K562 (cell line): ENCODE results near the gene SHTN1. TPM values are rescaled to one million over a fixed set of nuclear protein-coding genes. Genes with fewer than 3 reads are reported as not detected.

ENCODE experiments used
- ATAC-seq: fragments of 200-7000 bp; cut with Tn5 transposase; 3 replicates; pipeline ENCODE4 v1.9.1; 2020; ENCODE audit warnings: moderate library complexity
- BruUV-seq: library from RNA; stranded (reverse); fragments of 400-500 nt; replicated peaks from 2 replicates; lab custom pipeline; 2021; lab: Mats Ljungman, UMichigan
- CTCF ChIA-PET: fragments of 300-600 bp; formaldehyde crosslinking; extraction: SDS; loops from one replicate; lab custom pipeline; 2021; ENCODE audit warnings: low intra/inter-chr PET ratio; lab: Yijun Ruan, JAX
- POLR2A ChIA-PET: fragments of 300-600, 350-650 bp; sonication (Branson Sonifier 250); formaldehyde crosslinking; extraction: SDS; loops from one replicate; lab custom pipeline; 2021; ENCODE audit warnings: antibody characterized with exemption, inconsistent platforms; lab: Yijun Ruan, JAX
- DNase-seq, 4 experiments: peaks; one replicate each; pipeline versions ENCODE4 v3.0.0 to v3.0.0-alpha.2; 2011 to 2018; ENCODE audit warnings: low spot score in 3 of 4, mixed read lengths in 3 of 4; ENCODE audit errors: extremely low read depth in 1 of 4
- FAIRE-seq: peaks from 2 replicates; lab custom pipeline; 2011; peaks lifted over from hg19 to GRCh38; lab: Jason Lieb, UNC
- H2AFZ ChIP-seq: 2 replicates; pipeline ENCODE4 v1.6.0; 2011; ENCODE audit warnings: low read depth, low read length, control low read depth, inconsistent platforms
- H3K27ac ChIP-seq: fragments of 200-600 bp; 3 replicates; pipeline ENCODE4 v1.8.0; 2011; ENCODE audit warnings: low read depth, mild to moderate bottlenecking, control low read depth, inconsistent platforms, low read length, moderate library complexity, mixed read lengths; ENCODE audit errors: extremely low read depth
- H3K27me3 ChIP-seq, 2 experiments: fragments of 300-600 bp in 1 of 2; 2 replicates in 1 of 2; 3 replicates in 1 of 2; pipeline versions ENCODE4 v1.6.0 to v1.8.0; 2011; ENCODE audit warnings: inconsistent platforms in 2 of 2, low read length in 2 of 2, mild to moderate bottlenecking in 1 of 2, mixed read lengths in 1 of 2, moderate library complexity in 1 of 2; ENCODE audit not compliant: control insufficient read depth in 2 of 2, insufficient read depth in 2 of 2
- H3K36me3 ChIP-seq: fragments of 300-600 bp; 3 replicates; pipeline ENCODE4 v1.8.0; 2011; ENCODE audit warnings: mild to moderate bottlenecking, low read length, inconsistent platforms; ENCODE audit not compliant: control insufficient read depth, insufficient read depth
- H3K4me1 ChIP-seq, 2 experiments: fragments of 200-600 bp in 1 of 2; replicated peaks in 1 of 2; 2 replicates in 1 of 2; 3 replicates in 1 of 2; pipeline versions ENCODE4 v1.5.1 to v1.8.0; 2011; ENCODE audit warnings: inconsistent platforms in 2 of 2, low read length in 2 of 2, mild to moderate bottlenecking in 1 of 2, mixed read lengths in 1 of 2, moderate library complexity in 1 of 2; ENCODE audit not compliant: control insufficient read depth in 2 of 2, insufficient read depth in 2 of 2
- H3K4me2 ChIP-seq: 2 replicates; pipeline ENCODE4 v1.6.1; 2011; ENCODE audit warnings: low read length, control low read depth, inconsistent platforms, mixed read lengths; ENCODE audit not compliant: insufficient read depth
- H3K4me3 ChIP-seq: fragments of 200-600 bp; sonication (generic), shearing (Covaris generic); 2 replicates; pipeline ENCODE4 v1.5.1; 2016; ENCODE audit warnings: control low read depth, inconsistent platforms
- H3K79me2 ChIP-seq: fragments of 200-600 bp; 3 replicates; pipeline ENCODE4 v1.8.0; 2011; ENCODE audit warnings: low read length, inconsistent platforms; ENCODE audit not compliant: control insufficient read depth, insufficient read depth
- H3K9ac ChIP-seq, 2 experiments: 2 replicates each; pipeline versions ENCODE4 v1.6.0 to v1.6.1; 2011; ENCODE audit warnings: low read depth in 2 of 2, low read length in 2 of 2, control low read depth in 1 of 2, inconsistent platforms in 1 of 2, mild to moderate bottlenecking in 1 of 2, mixed read lengths in 1 of 2; ENCODE audit not compliant: insufficient read depth in 1 of 2
- H3K9me1 ChIP-seq: one replicate; pipeline ENCODE4 v1.6.0; 2011; ENCODE audit warnings: inconsistent platforms, mild to moderate bottlenecking, low read length, moderate library complexity; ENCODE audit not compliant: control insufficient read depth, insufficient read depth
- H3K9me3 ChIP-seq: replicated peaks from 2 replicates; pipeline ENCODE4 v1.5.1; 2011; ENCODE audit warnings: low read depth, low read length, inconsistent platforms; ENCODE audit not compliant: control insufficient read depth, insufficient read depth
- H4K20me1 ChIP-seq: replicated peaks from 2 replicates; pipeline ENCODE4 v1.6.1; 2011; ENCODE audit warnings: low read length, inconsistent platforms, mixed read lengths; ENCODE audit not compliant: control insufficient read depth, insufficient read depth
- AFF1 ChIP-seq, 2 experiments: fragments of 450-650 bp; IDR thresholded peaks; 2 replicates each; pipeline ENCODE4 v1.6.1; 2018; ENCODE audit warnings: mild to moderate bottlenecking in 2 of 2, low read depth in 1 of 2; ENCODE audit not compliant: partially characterized antibody in 2 of 2
- KAT7 ChIP-seq: sonication (generic); formaldehyde crosslinking; IDR thresholded peaks from 2 replicates; pipeline ENCODE4 v1.8.0; 2022; ENCODE audit warnings: missing genetic modification reagents, mild to moderate bottlenecking, borderline replicate concordance
- POLR2AphosphoS2 ChIP-seq: IDR thresholded peaks from 2 replicates; pipeline ENCODE4 v1.6.1; 2012; ENCODE audit warnings: low read length, improper control_type of control experiment
- PTBP1 ChIP-seq: fragments of 200-400 bp; formaldehyde crosslinking; IDR thresholded peaks from 2 replicates; pipeline ENCODE4 v1.6.1; 2017; ENCODE audit warnings: low read depth, low read length
- ZNF407 ChIP-seq: fragments of 450-650 bp; IDR thresholded peaks from 2 replicates; pipeline ENCODE4 v1.6.1; 2016; ENCODE audit warnings: low read depth
- ZNF518B ChIP-seq: fragments of 250-450 bp; sonication (Bioruptor Pico); IDR thresholded peaks from 2 replicates; pipeline ENCODE4 v1.5.0; 2021; ENCODE audit warnings: mild to moderate bottlenecking, moderate library complexity
- WGBS: fragments of 100-300 bp; shearing (Covaris generic); methylation state at CpG from one replicate; pipeline ENCODE4 v1.1.6; 2016; ENCODE audit warnings: low coverage, mixed read lengths; ENCODE audit not compliant: insufficient coverage; ENCODE audit errors: missing lambda C conversion rate; 5-methylcytosine and 5-hydroxymethylcytosine counted together
- in situ Hi-C: fragments of 300-500 bp; cut with MboI; formaldehyde crosslinking; loops from 4 replicates; pipeline ENCODE4 v1.15.0; 2018; ENCODE audit warnings: inconsistent platforms, mixed read lengths
- intact Hi-C: fragments of 100-400 bp; cut with micrococcal nuclease; formaldehyde crosslinking; loops from 2 replicates; pipeline ENCODE4 v1.14.2; 2022
- polyA plus RNA-seq, 8 experiments: library from polyadenylated mRNA; depleted of rRNA in 4 of 8; stranded (reverse) in 5 of 8; unstranded in 3 of 8; fragments of >200 nt; fragmentation: Nextera tagmentation in 2 of 8; fragmentation: Illumina TruSeq in 1 of 8; extraction: Ambion mirVana in 2 of 8; extraction: Trizol in 1 of 8; gene quantifications; 2 replicates each; pipeline versions ENCODE4 v1.2.1 to v1.2.3, GENCODE V29; 2011 to 2014; ENCODE audit warnings: inconsistent platforms in 1 of 8, missing spikeins in 1 of 8
- total RNA-seq, 7 experiments: library from RNA; depleted of rRNA in 6 of 7; stranded (reverse); fragments of >200 nt in 6 of 7; fragmentation: Illumina TruSeq in 2 of 7; extraction: Trizol in 2 of 7; gene quantifications; 2 replicates each; pipeline versions ENCODE4 v1.2.1 to v1.2.3, GENCODE V29; 2011 to 2021; ENCODE audit warnings: low replicate concordance in 1 of 7

Gene SHTN1
- total and polyA plus RNA-seq, 9 of the 15 experiments (the other 6 are each of a cell fraction or from before 2014, with no cell fraction given) = 5.4 to 21.3 (median 13.3) TPM

DNA sequence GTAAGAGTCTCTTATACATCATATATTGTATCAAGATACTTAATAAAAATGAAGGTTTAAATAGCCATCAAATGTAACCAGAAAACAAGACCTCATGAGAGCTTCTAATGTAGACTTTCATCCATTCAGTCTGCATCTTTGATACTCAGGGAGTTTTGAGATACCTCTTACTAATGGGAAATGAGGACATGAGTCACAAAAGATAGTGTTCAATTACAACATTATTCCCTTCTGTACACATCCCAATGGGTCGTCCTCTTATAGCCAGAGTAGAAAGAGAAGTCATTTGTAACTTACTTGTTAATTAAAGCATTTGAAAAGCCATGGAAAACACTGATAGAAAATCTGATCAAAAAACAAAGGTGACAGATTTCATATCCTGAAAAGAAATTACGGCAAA is 19.4 kb downstream of the SHTN1 start:
- Histone ChIP-seq H3K9me1 (no peaks in the 10 kb centered on the region), H4K20me1 (no peaks in the 10 kb centered on the region; the same call in none of the 2 replicates), H3K4me1 (peaks cover 0 to 10% of the 10 kb centered on the region in 2 experiments; a peak in 2 of 5 replicates), H3K27ac (no peak overlapping the region), H2AFZ (no peak overlapping the region), H3K79me2 (peaks cover 63% of the 10 kb centered on the region), H3K4me2 (no peak overlapping the region), H3K27me3 (no peaks in the 10 kb centered on the region), H3K9me3 (no peaks in the 10 kb centered on the region), H3K36me3 (0 out of 3 replicates have a peak, but pooled peaks cover 3% of the 10 kb centered on the region), H3K4me3 (no peak overlapping the region), H3K9ac (no peak overlapping the region)
- no peak for FAIRE-seq
- CTCF ChIA-PET = no interaction called here
- WGBS = 65% methylated on average over 2 of the region's 2 CpGs
- intact Hi-C loops = no loop called here
- no TSS peak for BruUV-seq
- DNase-seq = no peak
- POLR2A ChIA-PET = interaction anchor here (1.5 kb wide), 1 partner anchor 17 kb away, joined by 3 read pairs; no protein-coding TSS in a partner anchor
- no peak for ATAC-seq
- in situ Hi-C loops = no loop called here
- TF ChIP-seq ZNF518B (no peak), POLR2AphosphoS2 (no peak), KAT7 (CRISPR knock-in tag) (no peak), AFF1 (IDR thresholded peaks at IDR 0.05; ENCODE audit: low read depth in 1 of 2, partially characterized antibody in 2 of 2) (no peak), PTBP1 (no peak), ZNF407 (no peak)
